ENCODE data around the gene ANO7.

ANO7 gene

GRCh38 chr2:241159116-241159515 is 29.4 kb upstream of the ANO7 start:
- no peak for DNase-seq

DNA sequence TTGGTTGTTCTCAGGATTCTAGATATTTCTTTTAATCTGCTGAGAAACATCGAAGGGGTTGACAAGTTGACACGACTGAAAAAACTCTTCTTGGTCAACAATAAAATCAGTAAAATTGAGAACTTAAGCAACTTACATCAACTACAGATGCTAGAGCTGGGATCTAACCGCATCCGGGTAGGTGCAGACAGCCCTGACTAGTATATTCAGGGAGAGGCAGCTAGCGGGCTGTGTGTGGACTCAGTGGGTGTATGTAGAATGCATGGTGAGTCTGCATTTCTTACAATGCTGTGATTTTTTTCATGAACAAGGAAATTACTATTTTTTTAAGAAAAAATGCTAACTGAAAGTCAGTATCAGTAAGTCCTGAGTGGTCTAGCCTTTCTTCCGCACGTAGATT is 28.2 kb upstream of the ANO7 start:
- no peak for DNase-seq

DNA sequence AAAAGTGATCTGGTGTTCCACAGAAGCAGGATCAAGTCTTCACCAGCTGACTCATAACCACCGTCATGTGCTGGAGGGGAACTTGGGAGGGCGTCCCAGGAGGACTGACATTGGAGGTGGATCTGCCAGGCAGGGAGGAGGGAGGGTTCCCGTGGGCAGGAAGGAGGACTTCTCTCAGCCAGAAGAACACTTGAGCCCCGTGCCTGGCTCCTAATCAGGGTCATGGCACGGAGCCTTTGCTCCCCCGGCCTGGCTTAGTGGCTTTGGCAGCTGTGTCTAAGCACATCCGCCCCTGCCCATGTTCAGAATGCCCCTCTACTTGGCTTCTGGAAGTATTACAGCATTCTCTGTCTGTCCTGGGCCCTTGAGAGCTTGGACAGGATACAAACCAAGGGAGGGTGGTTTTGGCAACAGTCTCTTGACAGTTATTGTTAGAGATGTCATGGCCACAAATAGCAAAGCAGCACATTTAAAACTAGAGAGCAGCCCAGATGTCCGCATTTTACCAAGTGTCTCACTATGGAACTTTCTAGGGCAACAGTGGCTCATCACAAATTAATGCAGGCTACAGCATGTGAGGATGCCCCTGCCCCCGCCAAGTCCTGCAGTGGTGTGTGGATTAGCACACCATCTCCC is 26.7 kb upstream of the ANO7 start:
- DNase-seq = no peak

DNA sequence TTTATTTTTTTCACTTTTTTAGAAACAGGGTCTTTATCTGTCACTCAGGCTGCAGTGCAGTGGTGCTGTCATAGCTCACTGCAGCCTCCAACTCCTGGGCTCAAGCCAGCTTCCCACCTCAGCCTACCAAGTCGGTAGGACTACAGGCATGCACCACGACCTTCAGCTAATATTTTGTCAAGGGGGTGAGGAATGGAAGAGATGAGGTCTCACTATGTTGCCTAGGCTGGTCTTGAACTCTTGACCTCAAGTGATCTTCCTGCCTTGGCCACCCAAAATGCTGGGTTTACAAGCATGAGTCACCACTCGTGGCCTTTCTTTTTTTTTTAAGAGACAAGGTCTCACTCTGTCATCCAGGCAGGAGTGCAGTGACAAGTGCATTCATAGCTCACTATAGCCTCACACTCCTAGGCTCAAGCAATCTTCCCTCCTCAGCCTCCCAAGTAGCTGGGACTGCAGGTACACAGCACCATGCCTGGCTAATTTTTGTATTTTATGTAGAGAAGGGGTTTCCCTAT is 24.8 kb upstream of the ANO7 start:
- no peak for DNase-seq

DNA sequence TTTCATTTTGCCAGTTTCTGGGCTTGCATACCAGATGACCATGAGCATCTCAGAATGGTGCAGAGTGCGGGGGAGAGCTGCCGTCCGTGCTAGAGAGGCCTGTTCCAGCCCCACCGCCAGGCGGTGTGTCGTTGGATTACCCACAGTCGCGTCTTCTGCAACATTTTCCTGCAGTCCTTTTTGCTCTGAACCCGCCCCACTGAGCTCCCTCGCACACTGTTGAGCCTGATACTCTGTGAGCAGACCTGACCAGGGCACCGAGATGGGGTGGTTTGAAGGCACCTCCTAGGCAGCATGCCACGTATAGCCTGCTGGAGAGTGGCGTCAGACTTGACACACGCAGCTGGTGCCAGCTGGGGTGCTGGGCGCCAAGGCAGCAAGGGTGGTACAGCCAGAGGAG is 20.1 kb upstream of the ANO7 start:
- no peak for DNase-seq

GRCh38 chr2:241173557-241173956 is 14.9 kb upstream of the ANO7 start:
- no peak for DNase-seq

- no peak for DNase-seq
Observed at GRCh38 chr2:241177526-241178334, 10.7 kb upstream of the ANO7 start.

DNA sequence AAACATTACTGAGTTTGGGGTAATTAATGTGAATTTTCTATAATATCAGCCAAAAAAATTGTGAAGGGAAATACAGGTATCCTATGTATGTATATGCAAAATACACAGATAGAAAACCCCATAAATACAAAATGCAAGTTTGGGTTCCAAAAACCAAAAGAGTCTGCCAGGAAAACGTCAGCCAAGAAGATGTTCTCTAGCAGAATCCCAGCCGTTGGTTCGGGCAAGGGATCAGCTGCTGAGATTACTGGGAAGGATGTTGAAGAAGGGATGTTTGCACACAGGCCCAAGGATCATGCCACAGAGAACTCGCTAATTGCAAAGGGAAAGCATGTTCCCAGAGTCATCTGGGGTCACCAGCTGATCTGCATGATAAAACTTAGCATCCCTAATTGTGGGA is 9.5 kb upstream of the ANO7 start:
- no peak for DNase-seq

DNA sequence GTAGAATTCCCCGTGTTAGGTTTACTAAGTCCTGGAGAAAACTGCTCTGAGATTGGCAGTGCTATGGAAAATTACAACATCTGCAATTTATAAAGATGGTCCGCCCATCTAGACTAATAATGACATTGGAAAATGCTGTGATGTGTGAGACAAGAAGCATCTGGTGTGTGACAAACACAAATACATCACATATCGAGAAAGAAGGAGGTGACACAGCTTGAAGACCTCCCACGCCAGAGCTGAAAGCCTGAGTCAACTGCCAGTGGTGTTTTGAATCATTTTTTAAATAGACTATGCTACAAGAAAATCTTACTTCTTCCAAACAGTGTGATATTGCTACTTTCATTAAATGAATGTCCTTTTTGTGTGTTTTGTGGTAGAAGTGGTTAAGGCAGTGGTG is 8.6 kb upstream of the ANO7 start:
- DNase-seq = no peak

DNA sequence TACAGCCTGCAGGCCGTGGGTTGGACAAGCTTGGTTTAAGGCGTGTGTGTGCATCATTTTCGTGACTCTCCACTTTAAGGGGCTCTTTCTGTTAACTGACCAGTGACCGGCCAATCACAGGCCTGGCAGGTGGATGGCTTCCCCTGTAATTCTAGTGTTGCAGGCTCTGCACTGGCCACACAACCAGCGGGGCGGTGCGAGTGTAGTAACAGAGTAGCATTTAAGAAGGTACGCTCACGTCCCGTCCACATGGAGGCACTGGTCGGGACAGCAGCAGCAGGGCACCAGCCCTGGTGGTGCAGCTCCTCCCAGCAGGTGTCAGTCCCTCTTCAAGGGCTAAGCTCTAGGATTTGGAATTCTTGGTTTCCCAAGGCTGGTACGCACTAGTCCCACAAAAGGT is 8.0 kb upstream of the ANO7 start:
- DNase-seq = no peak

- no peak for DNase-seq
Observed at GRCh38 chr2:241182126-241182525, 6.4 kb upstream of the ANO7 start.

DNA sequence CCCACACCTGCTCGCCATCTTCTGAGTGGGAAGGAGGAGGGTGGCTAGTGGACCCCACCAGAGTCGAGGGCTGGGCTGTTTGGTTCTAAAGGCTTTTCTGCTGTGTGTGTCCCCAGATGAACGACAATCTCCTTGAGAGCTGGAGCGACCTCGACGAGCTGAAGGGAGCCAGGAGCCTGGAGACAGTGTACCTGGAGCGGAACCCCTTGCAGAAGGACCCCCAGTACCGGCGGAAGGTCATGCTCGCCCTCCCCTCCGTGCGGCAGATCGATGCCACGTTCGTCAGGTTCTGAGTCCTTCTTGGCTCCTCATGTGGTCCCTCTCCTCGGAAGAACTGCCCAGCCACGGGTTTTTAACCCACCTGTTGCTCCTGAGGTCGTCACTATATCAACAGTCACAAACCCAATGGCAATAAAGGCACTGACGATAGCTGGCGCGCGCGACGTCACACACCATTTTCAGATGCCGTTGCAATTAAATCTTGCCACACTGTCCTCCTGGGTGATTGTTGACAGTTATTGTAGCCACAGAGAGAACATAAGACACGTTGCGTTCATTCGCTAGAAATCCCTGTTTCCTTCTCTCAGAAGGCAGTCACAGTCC is 5.8 kb upstream of the ANO7 start:
- no peak for DNase-seq

DNA sequence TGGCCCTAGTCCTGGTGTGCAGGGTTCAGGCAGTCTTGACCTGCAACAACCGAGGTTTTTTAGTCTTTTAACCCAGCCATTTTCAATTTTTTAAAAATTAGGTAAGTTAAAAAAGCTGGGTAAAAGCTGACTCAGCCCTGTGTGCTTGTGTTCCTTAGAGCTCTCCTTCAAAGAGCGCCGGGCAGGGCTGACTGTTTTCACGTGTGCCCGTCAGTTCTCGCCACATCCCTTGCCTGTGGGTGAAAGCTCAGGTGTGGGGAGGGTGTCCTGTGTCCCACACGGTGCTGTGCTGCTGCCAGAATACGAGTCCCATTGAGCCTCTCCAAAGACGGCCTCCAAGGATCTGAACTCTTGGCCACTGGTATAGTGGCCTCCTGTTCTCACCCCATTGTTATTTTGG is 5.3 kb upstream of the ANO7 start:
- no peak for DNase-seq

DNA sequence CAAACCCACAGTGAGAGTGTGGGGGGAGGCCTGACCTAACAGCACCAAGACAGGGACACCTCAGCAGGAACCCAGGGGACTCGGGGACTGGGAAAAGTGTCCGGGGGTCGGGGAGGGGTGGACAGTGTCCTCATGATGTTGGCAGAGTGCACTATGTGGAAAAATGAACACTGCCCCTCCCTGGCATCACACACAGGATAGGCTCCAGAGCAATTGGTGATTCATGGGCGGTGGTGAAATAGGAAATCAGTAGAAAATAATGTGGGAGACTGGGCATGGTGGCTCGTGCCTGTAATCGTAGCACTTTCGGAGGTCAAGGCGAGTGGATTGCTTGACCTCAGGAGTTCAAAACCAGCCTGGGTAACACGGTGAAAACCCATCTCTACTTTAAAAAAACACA is 3.6 kb upstream of the ANO7 start:
- DNase-seq = no peak

DNA sequence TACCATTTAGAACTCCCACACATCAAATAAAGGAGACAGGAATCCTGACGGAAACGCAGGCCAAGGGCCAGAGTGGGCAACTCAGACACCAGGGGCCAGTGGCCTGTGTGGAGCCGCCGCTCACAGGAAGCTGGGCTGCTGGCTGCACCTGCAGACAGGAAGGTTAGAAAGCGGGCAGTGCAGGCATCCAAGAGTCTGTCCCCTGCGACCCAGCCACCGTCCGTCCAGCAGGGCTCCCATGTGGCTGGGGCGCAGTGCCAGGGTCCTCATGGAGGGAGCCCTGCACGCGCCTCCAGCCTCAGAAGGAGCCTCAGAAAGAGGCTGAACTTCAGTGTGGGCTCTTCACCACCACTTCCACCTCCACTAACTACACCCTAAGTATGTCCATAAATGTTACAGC is 2.5 kb upstream of the ANO7 start:
- no peak for DNase-seq

- no peak for DNase-seq
Observed at GRCh38 chr2:241187101-241187917, 1.2 kb upstream of the ANO7 start.

DNA sequence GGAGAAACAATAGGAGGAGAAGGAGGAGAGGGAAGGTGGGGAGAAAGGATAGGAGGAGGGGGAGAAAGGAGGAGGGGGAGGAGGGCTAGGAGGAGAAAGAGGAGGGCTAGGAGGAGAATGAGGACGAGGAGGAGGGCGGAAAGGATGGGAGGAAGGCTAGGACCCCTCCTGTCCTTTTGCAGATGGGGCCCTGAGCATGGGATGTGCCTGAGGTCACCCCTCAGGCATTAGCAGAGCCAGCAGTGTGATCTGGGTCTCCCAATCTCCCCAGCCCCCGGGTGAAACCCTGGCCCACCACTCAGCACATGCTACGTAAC is 601 bp upstream of the ANO7 start:
- DNase-seq = no peak

DNA sequence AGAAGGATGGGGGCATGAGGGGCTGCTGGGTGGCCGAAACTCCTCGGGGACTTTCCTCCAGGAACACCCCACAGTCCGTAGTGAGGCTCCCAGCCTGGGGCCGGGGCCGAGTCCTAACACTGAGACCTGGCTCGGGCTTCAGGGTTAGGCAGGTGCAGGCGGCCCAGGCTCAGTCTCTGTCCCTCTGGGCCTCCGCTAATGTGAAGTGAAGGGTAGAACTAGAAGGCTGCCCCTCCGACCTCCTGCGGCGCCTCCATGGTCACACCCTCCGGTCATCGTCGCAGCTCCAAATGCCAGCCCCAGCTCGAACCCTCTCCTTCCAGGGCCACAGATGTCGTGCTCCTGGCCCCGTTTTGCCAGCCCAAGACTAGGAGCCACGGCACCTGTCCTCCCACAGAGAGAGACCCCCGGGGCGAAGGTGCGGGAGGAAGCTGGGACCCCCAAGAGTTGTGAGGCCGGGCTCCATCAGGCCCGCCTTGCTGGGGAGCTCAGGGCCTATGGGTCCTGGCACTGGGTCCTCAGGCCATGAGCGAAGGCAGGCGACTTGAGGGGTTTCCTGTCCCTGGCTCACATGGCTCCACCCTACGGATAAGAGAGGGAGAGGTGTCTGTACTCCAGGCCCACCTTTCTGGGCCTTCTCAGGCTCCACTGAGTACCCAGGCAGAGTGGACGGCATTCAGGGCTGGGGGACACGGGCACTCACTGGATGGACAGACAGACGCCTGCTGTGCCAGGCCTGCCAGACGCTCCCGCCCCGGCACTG is 797 bp downstream of the ANO7 start:
- no peak for DNase-seq

- no peak for DNase-seq
Observed at GRCh38 chr2:241189856-241190201, 1.4 kb downstream of the ANO7 start.

GRCh38 chr2:241190291-241190981 is 2.0 kb downstream of the ANO7 start:
- no peak for DNase-seq

DNA sequence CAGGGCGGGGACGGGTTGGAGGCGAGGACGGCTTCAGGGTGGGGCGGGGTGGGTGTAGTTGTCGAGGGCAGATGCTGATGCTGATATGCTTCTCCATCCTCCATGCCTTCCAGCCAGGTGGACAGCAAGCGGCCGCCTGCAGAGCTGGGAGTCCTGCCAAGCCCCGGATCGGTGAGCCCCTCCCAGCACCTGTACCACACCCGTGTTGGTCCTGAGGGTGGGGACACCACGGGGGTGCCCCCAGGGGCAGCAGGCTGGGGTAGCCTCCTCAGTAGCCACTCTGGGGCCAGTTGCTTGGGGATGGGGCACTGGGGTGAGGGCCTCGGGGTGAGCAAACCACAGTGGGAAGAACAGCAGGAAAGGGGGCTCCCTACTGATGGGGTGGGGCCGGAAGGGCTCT is 2.6 kb downstream of the ANO7 start:
- no peak for DNase-seq

DNA sequence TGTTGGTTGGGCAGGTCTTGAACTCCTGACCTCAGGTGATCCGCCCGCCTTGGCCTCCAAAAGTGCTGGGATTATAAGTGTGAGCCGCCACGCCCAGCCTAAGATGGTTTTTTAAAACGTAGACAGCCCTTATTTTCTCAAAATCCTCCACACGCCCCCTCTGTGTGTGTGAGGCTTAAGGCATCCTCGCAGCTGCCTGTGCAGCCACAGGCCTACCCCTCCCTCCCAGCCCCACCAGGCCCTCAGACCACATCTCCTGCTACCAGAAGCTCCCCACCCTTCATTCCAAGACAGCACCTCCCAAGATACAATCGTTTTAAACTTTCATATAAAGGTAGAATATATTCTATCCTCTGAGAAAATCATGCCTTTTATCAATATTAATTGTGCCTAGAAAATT is 4.8 kb downstream of the ANO7 start:
- no peak for DNase-seq
